Measurements from ENCODE around the gene STARD13.

GRCh38 chr13:33286128-33286527, 573 bp upstream of the STARD13 start:
- TF ChIP-seq CTCF (IDR thresholded peaks at IDR 0.05): no peak
- TF ChIP-seq POLR2A (IDR thresholded peaks at IDR 0.05): no peak
